Measurements from ENCODE around the gene TSEN34.
A peak's percentile ranks its signal among the peaks of the same experiment; 100 is the strongest.

TSEN34 gene

GRCh38 chr19:54191011-54191810 lies at the start of gene TSEN34:
Gene TSEN34, plus strand, starts transcription at chr19:54191308. Its CDS starts 57 bp downstream, at chr19:54191365.
- no peaks in the 10 kb centered on the region for H3K9me3 ChIP-seq (ENCODE audit: control insufficient read depth, insufficient read depth, low read length)
- no peaks in the 10 kb centered on the region for H3K27me3 ChIP-seq (ENCODE audit: control insufficient read depth, insufficient read depth, low read length)
- H3K9ac ChIP-seq (ENCODE audit: low read depth, low read length) = peak within 1 kb of the TSS; percentile 90
- peaks cover 2% of the 10 kb centered on the region for H3K4me1 ChIP-seq (ENCODE audit: control insufficient read depth, insufficient read depth, low read length)
- H3K4me3 ChIP-seq (ENCODE audit: low read depth, low read length) = peak within 1 kb of the TSS; percentile 98
- peaks cover 17% of the 10 kb centered on the region for H3K36me3 ChIP-seq (ENCODE audit: control insufficient read depth, insufficient read depth, low read length)

- Histone ChIP-seq H3K4me3 (ENCODE audit: low read depth, low read length) (no peak overlapping the region), H3K4me1 (ENCODE audit: control insufficient read depth, insufficient read depth, low read length) (peaks cover 7% of the 10 kb centered on the region), H3K9ac (ENCODE audit: low read depth, low read length) (no peak overlapping the region), H3K36me3 (ENCODE audit: control insufficient read depth, insufficient read depth, low read length) (peaks cover 53% of the 10 kb centered on the region), H3K9me3 (ENCODE audit: control insufficient read depth, insufficient read depth, low read length) (no peaks in the 10 kb centered on the region), H3K27me3 (ENCODE audit: control insufficient read depth, insufficient read depth, low read length) (no peaks in the 10 kb centered on the region)
Observed at GRCh38 chr19:54141356-54141755, 49.8 kb upstream of the TSEN34 start.

- no peak overlapping the region for H3K4me3 ChIP-seq (ENCODE audit: low read depth, low read length)
- H3K9ac ChIP-seq (ENCODE audit: low read depth, low read length) = no peak overlapping the region
- no peaks in the 10 kb centered on the region for H3K9me3 ChIP-seq (ENCODE audit: control insufficient read depth, insufficient read depth, low read length)
- no peaks in the 10 kb centered on the region for H3K27me3 ChIP-seq (ENCODE audit: control insufficient read depth, insufficient read depth, low read length)
- peaks cover 7% of the 10 kb centered on the region for H3K4me1 ChIP-seq (ENCODE audit: control insufficient read depth, insufficient read depth, low read length)
- peaks cover 61% of the 10 kb centered on the region for H3K36me3 ChIP-seq (ENCODE audit: control insufficient read depth, insufficient read depth, low read length)
Observed at GRCh38 chr19:54142166-54142780, 48.8 kb upstream of the TSEN34 start.

- Histone ChIP-seq H3K9me3 (ENCODE audit: control insufficient read depth, insufficient read depth, low read length) (no peaks in the 10 kb centered on the region), H3K4me3 (ENCODE audit: low read depth, low read length) (no peak overlapping the region), H3K9ac (ENCODE audit: low read depth, low read length) (no peak overlapping the region), H3K4me1 (ENCODE audit: control insufficient read depth, insufficient read depth, low read length) (peaks cover 3% of the 10 kb centered on the region), H3K36me3 (ENCODE audit: control insufficient read depth, insufficient read depth, low read length) (peaks cover 79% of the 10 kb centered on the region), H3K27me3 (ENCODE audit: control insufficient read depth, insufficient read depth, low read length) (no peaks in the 10 kb centered on the region)
Observed at GRCh38 chr19:54145541-54146158, 45.5 kb upstream of the TSEN34 start.

- Histone ChIP-seq H3K4me1 (ENCODE audit: control insufficient read depth, insufficient read depth, low read length) (no peaks in the 10 kb centered on the region), H3K36me3 (ENCODE audit: control insufficient read depth, insufficient read depth, low read length) (peaks cover 89% of the 10 kb centered on the region), H3K27me3 (ENCODE audit: control insufficient read depth, insufficient read depth, low read length) (no peaks in the 10 kb centered on the region), H3K4me3 (ENCODE audit: low read depth, low read length) (no peak overlapping the region), H3K9me3 (ENCODE audit: control insufficient read depth, insufficient read depth, low read length) (no peaks in the 10 kb centered on the region), H3K9ac (ENCODE audit: low read depth, low read length) (no peak overlapping the region)
Observed at GRCh38 chr19:54147676-54148075, 43.4 kb upstream of the TSEN34 start.

GRCh38 chr19:54148158-54148557 lies 43.0 kb upstream of the TSEN34 start:
- Histone ChIP-seq H3K9me3 (ENCODE audit: control insufficient read depth, insufficient read depth, low read length) (no peaks in the 10 kb centered on the region), H3K4me1 (ENCODE audit: control insufficient read depth, insufficient read depth, low read length) (no peaks in the 10 kb centered on the region), H3K4me3 (ENCODE audit: low read depth, low read length) (no peak overlapping the region), H3K36me3 (ENCODE audit: control insufficient read depth, insufficient read depth, low read length) (peaks cover 89% of the 10 kb centered on the region), H3K27me3 (ENCODE audit: control insufficient read depth, insufficient read depth, low read length) (no peaks in the 10 kb centered on the region), H3K9ac (ENCODE audit: low read depth, low read length) (no peak overlapping the region)

GRCh38 chr19:54149021-54149812 lies 41.9 kb upstream of the TSEN34 start:
- Histone ChIP-seq H3K36me3 (ENCODE audit: control insufficient read depth, insufficient read depth, low read length) (peaks cover 88% of the 10 kb centered on the region), H3K4me3 (ENCODE audit: low read depth, low read length) (no peak overlapping the region), H3K4me1 (ENCODE audit: control insufficient read depth, insufficient read depth, low read length) (no peaks in the 10 kb centered on the region), H3K9me3 (ENCODE audit: control insufficient read depth, insufficient read depth, low read length) (no peaks in the 10 kb centered on the region), H3K27me3 (ENCODE audit: control insufficient read depth, insufficient read depth, low read length) (no peaks in the 10 kb centered on the region), H3K9ac (ENCODE audit: low read depth, low read length) (no peak overlapping the region)

GRCh38 chr19:54151362-54152035 lies 39.6 kb upstream of the TSEN34 start:
- H3K9ac ChIP-seq (ENCODE audit: low read depth, low read length) = no peak overlapping the region
- H3K9me3 ChIP-seq (ENCODE audit: control insufficient read depth, insufficient read depth, low read length) = no peaks in the 10 kb centered on the region
- H3K4me1 ChIP-seq (ENCODE audit: control insufficient read depth, insufficient read depth, low read length) = no peaks in the 10 kb centered on the region
- H3K27me3 ChIP-seq (ENCODE audit: control insufficient read depth, insufficient read depth, low read length) = no peaks in the 10 kb centered on the region
- H3K4me3 ChIP-seq (ENCODE audit: low read depth, low read length) = no peak overlapping the region
- peaks cover 86% of the 10 kb centered on the region for H3K36me3 ChIP-seq (ENCODE audit: control insufficient read depth, insufficient read depth, low read length)

- Histone ChIP-seq H3K4me3 (ENCODE audit: low read depth, low read length) (no peak overlapping the region), H3K9me3 (ENCODE audit: control insufficient read depth, insufficient read depth, low read length) (no peaks in the 10 kb centered on the region), H3K27me3 (ENCODE audit: control insufficient read depth, insufficient read depth, low read length) (no peaks in the 10 kb centered on the region), H3K9ac (ENCODE audit: low read depth, low read length) (no peak overlapping the region), H3K4me1 (ENCODE audit: control insufficient read depth, insufficient read depth, low read length) (no peaks in the 10 kb centered on the region), H3K36me3 (ENCODE audit: control insufficient read depth, insufficient read depth, low read length) (peaks cover 85% of the 10 kb centered on the region)
Observed at GRCh38 chr19:54152267-54152666, 38.8 kb upstream of the TSEN34 start.

- Histone ChIP-seq H3K9ac (ENCODE audit: low read depth, low read length) (no peak overlapping the region), H3K36me3 (ENCODE audit: control insufficient read depth, insufficient read depth, low read length) (peaks cover 81% of the 10 kb centered on the region), H3K27me3 (ENCODE audit: control insufficient read depth, insufficient read depth, low read length) (no peaks in the 10 kb centered on the region), H3K4me1 (ENCODE audit: control insufficient read depth, insufficient read depth, low read length) (no peaks in the 10 kb centered on the region), H3K9me3 (ENCODE audit: control insufficient read depth, insufficient read depth, low read length) (no peaks in the 10 kb centered on the region), H3K4me3 (ENCODE audit: low read depth, low read length) (no peak overlapping the region)
Observed at GRCh38 chr19:54152878-54153524, 38.1 kb upstream of the TSEN34 start.
